Cardiac fibroblast (primary cell): Measurements from ENCODE around the gene DOHH.

Experiments used
- DNase-seq, 2 donors: peaks; one replicate each; pipeline versions ENCODE4 v3.0.0 to v3.0.0-alpha.2; 2010; ENCODE audit warnings: low read depth in 2 of 2
- H3K4me3 ChIP-seq, 2 donors: replicated peaks in 1 of 2; 1 replicate in 1 of 2; 2 replicates in 1 of 2; pipeline ENCODE4 v1.5.1; 2011; ENCODE audit warnings: low read depth in 2 of 2, low read length in 2 of 2, mild to moderate bottlenecking in 2 of 2, moderate library complexity in 1 of 2
- CTCF ChIP-seq: IDR thresholded peaks from one replicate; pipeline ENCODE4 v1.5.1; 2011; ENCODE audit warnings: low read depth, mild to moderate bottlenecking, low read length, inconsistent platforms

The DOHH gene

GRCh38 chr19:3480383-3481091 is 19.9 kb downstream of the DOHH start, which contains the start of gene SMIM24:
TSS of gene SMIM24 (minus strand) at chr19:3480525. CDS start at chr19:3480463, 62 bp downstream.
- DNase-seq = no peak
- H3K4me3 ChIP-seq = no peak within 1 kb of the TSS
- no peak for TF ChIP-seq CTCF

- TF ChIP-seq CTCF = no peak
- DNase-seq = no peak
- no peak overlapping the region for H3K4me3 ChIP-seq
Measured at GRCh38 chr19:3479834-3480215, 20.6 kb downstream of the DOHH start.

- peak in 1 of 2 donors; percentile 35 for DNase-seq
- TF ChIP-seq CTCF = no peak
- H3K4me3 ChIP-seq = no peak overlapping the region
Measured at GRCh38 chr19:3479177-3479833, 21.2 kb downstream of the DOHH start.

- TF ChIP-seq CTCF = no peak
- H3K4me3 ChIP-seq = no peak overlapping the region
- no peak for DNase-seq
Measured at GRCh38 chr19:3478409-3479176, 21.9 kb downstream of the DOHH start.

- no peak overlapping the region for H3K4me3 ChIP-seq
- no peak for DNase-seq
- TF ChIP-seq CTCF = no peak
Measured at GRCh38 chr19:3477951-3478350, 22.5 kb downstream of the DOHH start.

GRCh38 chr19:3477506-3477905 is 23.0 kb downstream of the DOHH start:
- no peak overlapping the region for H3K4me3 ChIP-seq
- DNase-seq = no peak
- no peak for TF ChIP-seq CTCF
